ENCODE data around the gene SALL4. TPM values are rescaled to one million over a fixed set of nuclear protein-coding genes. Genes with fewer than 3 reads are reported as not detected.

SALL4 gene
- total and polyA plus RNA-seq, 9 of the 15 experiments (the other 6 are each of a cell fraction or from before 2014, with no cell fraction given): 0.03 to 0.07 TPM; not detected in 7

- TF ChIP-seq, protein P1, sequence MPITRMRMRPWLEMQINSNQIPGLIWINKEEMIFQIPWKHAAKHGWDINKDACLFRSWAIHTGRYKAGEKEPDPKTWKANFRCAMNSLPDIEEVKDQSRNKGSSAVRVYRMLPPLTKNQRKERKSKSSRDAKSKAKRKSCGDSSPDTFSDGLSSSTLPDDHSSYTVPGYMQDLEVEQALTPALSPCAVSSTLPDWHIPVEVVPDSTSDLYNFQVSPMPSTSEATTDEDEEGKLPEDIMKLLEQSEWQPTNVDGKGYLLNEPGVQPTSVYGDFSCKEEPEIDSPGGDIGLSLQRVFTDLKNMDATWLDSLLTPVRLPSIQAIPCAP (CRISPR knock-in tag; IDR thresholded peaks at IDR 0.05; ENCODE audit: borderline replicate concordance): no peak
Observed at GRCh38 chr20:51837876-51838420, 35.6 kb upstream of the SALL4 start (continued).

DNA sequence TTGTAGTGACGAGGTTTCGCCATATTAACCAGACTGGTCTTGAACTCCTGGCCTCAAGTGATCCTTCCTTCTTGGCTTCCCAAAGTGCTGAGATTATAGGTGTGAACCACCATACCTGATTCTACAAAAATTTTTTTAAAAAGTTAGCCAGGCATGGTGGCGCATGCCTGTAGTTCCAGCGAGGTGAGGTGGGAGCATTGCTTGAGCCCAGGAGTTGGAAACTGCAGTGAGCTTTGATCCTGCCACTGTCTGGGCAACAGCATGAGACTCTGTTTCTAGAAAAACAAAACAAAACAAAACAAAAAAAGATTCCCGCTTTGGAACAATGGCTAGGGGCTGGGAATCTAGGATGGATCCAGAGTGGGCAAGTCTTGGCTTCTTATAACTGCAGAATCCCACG lies 35.1 kb upstream of the SALL4 start:
- in situ Hi-C loops (cut with MboI): no loop called here
- no peaks in the 10 kb centered on the region for H3K4me1 ChIP-seq (replicated peaks in 1 of 2; ENCODE audit: control insufficient read depth in 2 of 2, insufficient read depth in 2 of 2, low read length in 2 of 2)
- no peaks in the 10 kb centered on the region for H3K9me1 ChIP-seq (ENCODE audit: control insufficient read depth, insufficient read depth, low read length)
- 0% methylated on average over 6 of the region's 6 CpGs for WGBS (ENCODE audit: insufficient coverage, low coverage, missing lambda C conversion rate)
- ChIA-PET CTCF (ENCODE audit: low intra/inter-chr PET ratio) (no interaction called here), POLR2A (no interaction called here)
- no peak for ATAC-seq
- H3K27me3 ChIP-seq (ENCODE audit: control insufficient read depth in 2 of 2, insufficient read depth in 2 of 2, low read length in 2 of 2): peaks cover 2 to 13% of the 10 kb centered on the region in 2 experiments; a peak in 2 of 5 replicates
- no peaks in the 10 kb centered on the region for H3K9me3 ChIP-seq (replicated peaks; ENCODE audit: control insufficient read depth, insufficient read depth, low read depth, low read length)
- no peak overlapping the region for H3K4me3 ChIP-seq
- no peaks in the 10 kb centered on the region for H3K79me2 ChIP-seq (ENCODE audit: control insufficient read depth, insufficient read depth, low read length)
- no peak overlapping the region for H3K9ac ChIP-seq (ENCODE audit: insufficient read depth in 1 of 2, low read depth in 2 of 2, low read length in 2 of 2)
- no TSS peak for BruUV-seq (replicated peaks)
- H2AFZ ChIP-seq (ENCODE audit: low read depth, low read length): no peak overlapping the region
- no peaks in the 10 kb centered on the region for H3K36me3 ChIP-seq (ENCODE audit: control insufficient read depth, insufficient read depth, low read length)
- no peak for DNase-seq (ENCODE audit: extremely low read depth in 1 of 4, low spot score in 3 of 4)
- intact Hi-C loops (cut with micrococcal nuclease): no loop called here
- no peak overlapping the region for H3K4me2 ChIP-seq (ENCODE audit: insufficient read depth, low read length)
- no peak overlapping the region for H3K27ac ChIP-seq (ENCODE audit: extremely low read depth, low read depth, low read length)
- no peak for FAIRE-seq
- no peaks in the 10 kb centered on the region for H4K20me1 ChIP-seq (replicated peaks; ENCODE audit: control insufficient read depth, insufficient read depth, low read length)
- no peak for TF ChIP-seq NONO (IDR thresholded peaks at IDR 0.05; ENCODE audit: low read depth in 2 of 2, low read length in 1 of 2)
- no peak for TF ChIP-seq TAF7 (tag; IDR thresholded peaks at IDR 0.05)
- TF ChIP-seq ATF2 (CRISPR knock-in tag; IDR thresholded peaks at IDR 0.05): no peak
- no peak for TF ChIP-seq ZNF12 (CRISPR knock-in tag; IDR thresholded peaks at IDR 0.05)
- no peak for TF ChIP-seq NFE2L1 (tag; IDR thresholded peaks at IDR 0.05; ENCODE audit: borderline replicate concordance, low read depth)
- no peak for TF ChIP-seq HNRNPK (IDR thresholded peaks at IDR 0.05; ENCODE audit: low read depth, low read length, poor library complexity, severe bottlenecking)
- TF ChIP-seq, protein P2, sequence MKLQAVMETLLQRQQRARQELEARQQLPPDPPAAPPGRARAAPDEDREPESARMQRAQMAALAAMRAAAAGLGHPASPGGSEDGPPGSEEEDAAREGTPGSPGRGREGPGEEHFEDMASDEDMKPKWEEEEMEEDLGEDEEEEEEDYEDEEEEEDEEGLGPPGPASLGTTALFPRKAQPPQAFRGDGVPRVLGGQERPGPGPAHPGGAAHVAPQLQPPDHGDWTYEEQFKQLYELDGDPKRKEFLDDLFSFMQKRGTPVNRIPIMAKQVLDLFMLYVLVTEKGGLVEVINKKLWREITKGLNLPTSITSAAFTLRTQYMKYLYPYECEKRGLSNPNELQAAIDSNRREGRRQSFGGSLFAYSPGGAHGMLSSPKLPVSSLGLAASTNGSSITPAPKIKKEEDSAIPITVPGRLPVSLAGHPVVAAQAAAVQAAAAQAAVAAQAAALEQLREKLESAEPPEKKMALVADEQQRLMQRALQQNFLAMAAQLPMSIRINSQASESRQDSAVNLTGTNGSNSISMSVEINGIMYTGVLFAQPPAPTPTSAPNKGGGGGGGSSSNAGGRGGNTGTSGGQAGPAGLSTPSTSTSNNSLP (IDR thresholded peaks at IDR 0.05; ENCODE audit: borderline replicate concordance, low read depth, low read length): no peak
- no peak for TF ChIP-seq PCBP1 (IDR thresholded peaks at IDR 0.05; ENCODE audit: low read depth, low read length, poor library complexity, severe bottlenecking)
- no peak for TF ChIP-seq C11orf30 (IDR thresholded peaks at IDR 0.05; ENCODE audit: low read depth)

Measured in K562 (cell line).